ENCODE measurements around the gene ABCC8.

The ABCC8 gene

GRCh38 chr11:17439316-17439782 is 37.3 kb downstream of the ABCC8 start:
- TF ChIP-seq, protein P1, sequence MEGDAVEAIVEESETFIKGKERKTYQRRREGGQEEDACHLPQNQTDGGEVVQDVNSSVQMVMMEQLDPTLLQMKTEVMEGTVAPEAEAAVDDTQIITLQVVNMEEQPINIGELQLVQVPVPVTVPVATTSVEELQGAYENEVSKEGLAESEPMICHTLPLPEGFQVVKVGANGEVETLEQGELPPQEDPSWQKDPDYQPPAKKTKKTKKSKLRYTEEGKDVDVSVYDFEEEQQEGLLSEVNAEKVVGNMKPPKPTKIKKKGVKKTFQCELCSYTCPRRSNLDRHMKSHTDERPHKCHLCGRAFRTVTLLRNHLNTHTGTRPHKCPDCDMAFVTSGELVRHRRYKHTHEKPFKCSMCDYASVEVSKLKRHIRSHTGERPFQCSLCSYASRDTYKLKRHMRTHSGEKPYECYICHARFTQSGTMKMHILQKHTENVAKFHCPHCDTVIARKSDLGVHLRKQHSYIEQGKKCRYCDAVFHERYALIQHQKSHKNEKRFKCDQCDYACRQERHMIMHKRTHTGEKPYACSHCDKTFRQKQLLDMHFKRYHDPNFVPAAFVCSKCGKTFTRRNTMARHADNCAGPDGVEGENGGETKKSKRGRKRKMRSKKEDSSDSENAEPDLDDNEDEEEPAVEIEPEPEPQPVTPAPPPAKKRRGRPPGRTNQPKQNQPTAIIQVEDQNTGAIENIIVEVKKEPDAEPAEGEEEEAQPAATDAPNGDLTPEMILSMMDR (IDR thresholded peaks at IDR 0.05): no peak

GRCh38 chr11:17437366-17437765 is 39.3 kb downstream of the ABCC8 start:
- TF ChIP-seq, protein P1 (IDR thresholded peaks at IDR 0.05): no peak

DNA sequence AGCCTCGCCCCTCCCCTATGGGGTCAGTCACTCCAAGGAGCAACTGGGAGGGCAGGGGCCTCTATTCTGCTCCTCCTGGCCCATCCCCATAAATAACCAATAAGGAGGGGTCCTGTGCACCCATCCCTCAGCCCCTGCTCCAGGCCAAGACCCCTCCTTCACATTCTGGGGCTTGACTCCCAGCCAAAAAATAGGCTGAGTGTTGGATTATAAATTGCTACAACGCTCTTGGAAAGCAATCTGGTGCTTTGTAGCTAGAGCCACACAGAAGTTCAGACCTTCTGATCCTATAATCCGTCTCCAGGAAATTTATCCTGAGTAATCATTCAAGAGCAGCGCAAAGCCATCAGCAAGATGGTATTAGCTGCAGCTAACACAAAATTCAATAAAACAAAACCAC is 42.5 kb downstream of the ABCC8 start:
- TF ChIP-seq, protein P1 (IDR thresholded peaks at IDR 0.05): no peak

DNA sequence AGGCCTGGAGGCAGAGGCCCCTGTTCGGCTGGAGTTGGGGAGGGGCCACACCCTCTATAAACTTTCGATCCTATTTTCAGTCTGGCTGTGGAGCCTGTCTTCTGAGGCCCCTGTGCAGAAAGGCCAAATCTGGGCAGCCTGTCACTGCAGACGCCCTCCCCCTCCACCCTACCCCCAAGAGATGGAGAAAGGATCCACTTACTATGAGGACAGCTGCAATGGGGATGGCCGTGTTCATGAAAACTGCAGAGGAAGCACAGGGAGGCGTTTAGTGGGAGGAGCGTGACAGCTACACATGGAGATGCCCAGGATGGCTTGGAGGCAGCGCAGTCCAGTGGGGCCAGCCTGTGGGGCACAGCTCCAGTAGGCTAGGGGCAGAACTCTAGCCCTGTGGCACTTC is 44.6 kb downstream of the ABCC8 start:
- TF ChIP-seq, protein P1 (IDR thresholded peaks at IDR 0.05): no peak

- TF ChIP-seq, protein P1 (IDR thresholded peaks at IDR 0.05): no peak
Measured at GRCh38 chr11:17431139-17431538, 45.5 kb downstream of the ABCC8 start.

- TF ChIP-seq, protein P1 (IDR thresholded peaks at IDR 0.05): no peak
Measured at GRCh38 chr11:17430616-17431015, 46.0 kb downstream of the ABCC8 start.

DNA sequence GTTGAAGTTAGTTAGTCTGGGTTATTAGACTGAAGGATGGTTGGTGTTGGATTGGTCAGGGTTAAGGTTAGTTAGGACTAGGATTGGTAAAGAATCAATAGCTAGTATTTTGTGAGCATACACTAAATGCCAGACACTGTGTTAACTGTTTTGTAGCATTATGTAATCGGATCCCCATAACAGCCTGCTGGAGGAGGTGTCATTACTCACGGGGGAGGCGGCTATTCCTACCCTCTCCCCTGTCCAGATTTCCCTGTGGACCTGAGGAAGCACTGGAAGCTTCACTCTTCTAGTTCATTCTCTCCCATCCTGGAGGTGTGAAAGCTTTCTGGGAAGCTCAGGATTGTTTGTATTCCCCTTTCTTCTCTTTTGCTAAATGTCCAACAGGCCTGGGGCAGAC is 47.7 kb downstream of the ABCC8 start:
- TF ChIP-seq, protein P1 (IDR thresholded peaks at IDR 0.05): no peak

DNA sequence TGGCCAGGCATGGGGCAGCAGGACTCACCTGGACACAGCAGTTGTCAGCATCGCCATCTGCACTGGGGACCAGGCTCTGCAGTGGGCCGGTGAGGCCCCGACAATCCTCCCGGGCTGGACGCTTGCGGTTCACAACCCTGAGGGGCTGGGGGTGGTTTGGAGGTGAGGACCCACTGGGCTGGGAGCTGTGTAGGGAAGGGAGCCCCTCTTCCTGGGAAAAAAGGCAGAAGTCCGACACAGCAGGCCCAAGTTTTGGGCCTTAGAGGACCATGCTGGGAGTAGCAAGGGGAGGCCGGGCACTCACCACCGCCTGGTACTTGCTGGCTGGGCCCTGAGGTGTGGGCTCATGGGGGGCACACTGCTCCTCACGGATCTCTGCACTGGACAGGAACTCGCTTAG is 48.4 kb downstream of the ABCC8 start:
- TF ChIP-seq, protein P1 (IDR thresholded peaks at IDR 0.05): no peak

All from LNCAP (cell line).